ENCODE results near the gene MAP4. TPM values are rescaled to one million over a fixed set of nuclear protein-coding genes. Genes with fewer than 3 reads are reported as not detected.

Gene MAP4
- total RNA-seq, 1 experiment from 2014 or later, result 140 TPM

- H3K23me2 ChIP-seq (ENCODE audit: insufficient read length, low read depth, low read length, poor library complexity, severe bottlenecking), result no peaks in the 10 kb centered on the region
- no peaks in the 10 kb centered on the region for H3K9me3 ChIP-seq (ENCODE audit: control insufficient read depth, low read depth, low read length)
- no peak overlapping the region for H4K5ac ChIP-seq (ENCODE audit: insufficient read length, low read depth, low read length)
- H3K14ac ChIP-seq (ENCODE audit: insufficient read depth, low read length), result no peak overlapping the region
- H3K36me3 Mint-ChIP-seq (ENCODE audit: insufficient read depth in 1 of 3, low read depth in 3 of 3), result peaks cover 0 to 4% (median 0%) of the 10 kb centered on the region in 3 experiments; a peak in 2 of 7 replicates
- no peaks in the 10 kb centered on the region for H3K27me3 Mint-ChIP-seq (ENCODE audit: low read depth)
- H2AK5ac ChIP-seq (ENCODE audit: insufficient read length, low read length), result no peak overlapping the region
- no peaks in the 10 kb centered on the region for H3K79me2 ChIP-seq (ENCODE audit: insufficient read depth, low read length)
- H3K4me1 Mint-ChIP-seq, result peaks cover 15 to 24% of the 10 kb centered on the region in 2 experiments
- no peak overlapping the region for H4K8ac ChIP-seq (replicated peaks; ENCODE audit: insufficient read length, low read depth, low read length)
- H3K4ac ChIP-seq (ENCODE audit: low read depth, low read length), result no peak overlapping the region
- TF ChIP-seq, protein P1, sequence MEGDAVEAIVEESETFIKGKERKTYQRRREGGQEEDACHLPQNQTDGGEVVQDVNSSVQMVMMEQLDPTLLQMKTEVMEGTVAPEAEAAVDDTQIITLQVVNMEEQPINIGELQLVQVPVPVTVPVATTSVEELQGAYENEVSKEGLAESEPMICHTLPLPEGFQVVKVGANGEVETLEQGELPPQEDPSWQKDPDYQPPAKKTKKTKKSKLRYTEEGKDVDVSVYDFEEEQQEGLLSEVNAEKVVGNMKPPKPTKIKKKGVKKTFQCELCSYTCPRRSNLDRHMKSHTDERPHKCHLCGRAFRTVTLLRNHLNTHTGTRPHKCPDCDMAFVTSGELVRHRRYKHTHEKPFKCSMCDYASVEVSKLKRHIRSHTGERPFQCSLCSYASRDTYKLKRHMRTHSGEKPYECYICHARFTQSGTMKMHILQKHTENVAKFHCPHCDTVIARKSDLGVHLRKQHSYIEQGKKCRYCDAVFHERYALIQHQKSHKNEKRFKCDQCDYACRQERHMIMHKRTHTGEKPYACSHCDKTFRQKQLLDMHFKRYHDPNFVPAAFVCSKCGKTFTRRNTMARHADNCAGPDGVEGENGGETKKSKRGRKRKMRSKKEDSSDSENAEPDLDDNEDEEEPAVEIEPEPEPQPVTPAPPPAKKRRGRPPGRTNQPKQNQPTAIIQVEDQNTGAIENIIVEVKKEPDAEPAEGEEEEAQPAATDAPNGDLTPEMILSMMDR (conservative IDR thresholded peaks at IDR 0.05), result no peak
- no peak overlapping the region for H2BK5ac ChIP-seq (ENCODE audit: insufficient read length, low read length)
- no peaks in the 10 kb centered on the region for H4K20me1 ChIP-seq (ENCODE audit: control insufficient read depth, insufficient read depth, insufficient read length)
- H3K56ac ChIP-seq (ENCODE audit: insufficient read length, low read depth, low read length), result no peak overlapping the region
- H2BK20ac ChIP-seq (ENCODE audit: low read depth, low read length, poor library complexity, severe bottlenecking), result no peak overlapping the region
- H3K9ac ChIP-seq (ENCODE audit: extremely low read depth, insufficient read length, low read length), result no peak overlapping the region
- no peak overlapping the region for H3K18ac ChIP-seq (ENCODE audit: insufficient read length, low read depth, low read length)
- H3K9me3 Mint-ChIP-seq, result no peaks in the 10 kb centered on the region
- H3K79me1 ChIP-seq (ENCODE audit: insufficient read depth, low read depth, low read length, poor library complexity, severe bottlenecking), result no peaks in the 10 kb centered on the region
- H3K4me1 ChIP-seq (ENCODE audit: insufficient read depth, low read length), result no peaks in the 10 kb centered on the region
- no peak overlapping the region for H2BK120ac ChIP-seq (ENCODE audit: low read depth, low read length, poor library complexity, severe bottlenecking)
- no CpG with 5 or more reads among the region's 4 CpGs for WGBS (ENCODE audit: extremely low coverage, insufficient read length, low lambda C conversion rate)
- no peak overlapping the region for H2BK15ac ChIP-seq (ENCODE audit: low read depth, low read length)
- no peak overlapping the region for H3T11ph ChIP-seq (ENCODE audit: low read length)
- DNase-seq, result no peak
- no peak overlapping the region for H3K4me3 Mint-ChIP-seq
- H2AFZ ChIP-seq (ENCODE audit: low read length), result no peak overlapping the region
- no peaks in the 10 kb centered on the region for H3K27me3 ChIP-seq (ENCODE audit: insufficient read depth, low read length)
- H3K23ac ChIP-seq (ENCODE audit: insufficient read length, low read depth, low read length), result no peak overlapping the region
- H3K27ac Mint-ChIP-seq, result peak overlapping the region in 1 of 3 experiments; percentile 40; a peak in 1 of 7 replicates
- H4K91ac ChIP-seq (ENCODE audit: insufficient read length, low read depth, low read length), result no peak overlapping the region
- H2BK12ac ChIP-seq (ENCODE audit: insufficient read length, low read depth, low read length), result no peak overlapping the region
- H3K27ac ChIP-seq (ENCODE audit: insufficient read length, low read depth, low read length), result no peak overlapping the region
- H3K4me2 ChIP-seq (ENCODE audit: insufficient read depth, insufficient read length, low read length), result no peak overlapping the region
Observed at GRCh38 chr3:48001991-48002390, 14.2 kb downstream of the MAP4 start.

All from H9 (cell line).